Activated T-helper 17 cell treated with anti-CD3 and anti-CD28 coated beads, Interleukin-2, amount 50 U/mL, for 72 hours (primary cell): ENCODE results near the gene USP5. TPM values are rescaled to one million over a fixed set of nuclear protein-coding genes. Genes with fewer than 3 reads are reported as not detected.
A peak's percentile ranks its signal among the peaks of the same experiment; 100 is the strongest.

ENCODE experiments used
- ATAC-seq: fragments of 150-1000 bp; cut with Tn5 transposase; replicated peaks from 2 replicates; pipeline ENCODE4 v1.10.0; 2021; ENCODE audit warnings: mild to moderate bottlenecking, moderate library complexity
- H3K27ac Mint-ChIP-seq: one replicate; pipeline ENCODE4 v1.8.0; 2022; ENCODE audit warnings: mixed read lengths
- H3K27me3 Mint-ChIP-seq: one replicate; pipeline ENCODE4 v1.8.0; 2022; ENCODE audit warnings: mixed read lengths
- H3K36me3 Mint-ChIP-seq: one replicate; pipeline ENCODE4 v1.8.0; 2022; ENCODE audit warnings: low read depth, mild to moderate bottlenecking, mixed read lengths
- H3K4me1 Mint-ChIP-seq: one replicate; pipeline ENCODE4 v1.8.0; 2022; ENCODE audit warnings: mixed read lengths
- H3K4me3 Mint-ChIP-seq: one replicate; pipeline ENCODE4 v1.8.0; 2022; ENCODE audit warnings: mild to moderate bottlenecking, mixed read lengths
- H3K9me3 Mint-ChIP-seq: one replicate; pipeline ENCODE4 v1.8.0; 2022; ENCODE audit warnings: mixed read lengths
- total RNA-seq, 2 donors: library from RNA; stranded (reverse); gene quantifications; one replicate each; pipeline ENCODE4 v1.2.3, GENCODE V29; 2022

Gene USP5
- total RNA-seq, 2 donors from 2014 or later = 83.4 to 149 TPM

DNA sequence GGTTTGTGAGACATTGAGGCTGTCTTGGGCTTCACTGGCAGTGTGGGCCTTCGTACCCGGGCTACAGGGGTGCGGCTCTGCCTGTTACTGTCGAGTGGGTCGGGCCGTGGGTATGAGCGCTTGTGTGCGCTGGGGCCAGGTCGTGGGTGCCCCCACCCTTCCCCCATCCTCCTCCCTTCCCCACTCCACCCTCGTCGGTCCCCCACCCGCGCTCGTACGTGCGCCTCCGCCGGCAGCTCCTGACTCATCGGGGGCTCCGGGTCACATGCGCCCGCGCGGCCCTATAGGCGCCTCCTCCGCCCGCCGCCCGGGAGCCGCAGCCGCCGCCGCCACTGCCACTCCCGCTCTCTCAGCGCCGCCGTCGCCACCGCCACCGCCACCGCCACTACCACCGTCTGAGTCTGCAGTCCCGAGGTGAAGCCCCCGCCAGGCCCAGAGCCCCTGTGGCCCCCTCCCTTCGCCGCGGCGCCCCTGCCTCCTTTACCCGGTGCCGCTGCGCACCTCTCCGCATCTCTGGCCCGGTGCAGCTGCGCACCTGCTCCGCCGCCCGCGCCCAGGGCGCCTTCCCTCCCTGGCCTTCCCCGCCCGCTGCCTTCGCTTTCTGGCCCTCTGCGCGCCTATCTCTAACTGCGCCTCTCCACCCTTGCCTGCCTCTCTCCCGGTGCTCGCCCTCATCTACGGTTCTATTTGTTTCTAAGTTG lies 62.4 kb downstream of the USP5 start, which contains the start of gene ENO2:
ENO2 (plus strand) TSS at position 335 of the 701 bp plus-strand sequence. CDS start 1,253 bp downstream, outside the sequence.
- peak within 1 kb of the TSS; percentile 96 for H3K4me3 Mint-ChIP-seq
- H3K4me1 Mint-ChIP-seq = peaks cover 17% of the 10 kb centered on the region

DNA sequence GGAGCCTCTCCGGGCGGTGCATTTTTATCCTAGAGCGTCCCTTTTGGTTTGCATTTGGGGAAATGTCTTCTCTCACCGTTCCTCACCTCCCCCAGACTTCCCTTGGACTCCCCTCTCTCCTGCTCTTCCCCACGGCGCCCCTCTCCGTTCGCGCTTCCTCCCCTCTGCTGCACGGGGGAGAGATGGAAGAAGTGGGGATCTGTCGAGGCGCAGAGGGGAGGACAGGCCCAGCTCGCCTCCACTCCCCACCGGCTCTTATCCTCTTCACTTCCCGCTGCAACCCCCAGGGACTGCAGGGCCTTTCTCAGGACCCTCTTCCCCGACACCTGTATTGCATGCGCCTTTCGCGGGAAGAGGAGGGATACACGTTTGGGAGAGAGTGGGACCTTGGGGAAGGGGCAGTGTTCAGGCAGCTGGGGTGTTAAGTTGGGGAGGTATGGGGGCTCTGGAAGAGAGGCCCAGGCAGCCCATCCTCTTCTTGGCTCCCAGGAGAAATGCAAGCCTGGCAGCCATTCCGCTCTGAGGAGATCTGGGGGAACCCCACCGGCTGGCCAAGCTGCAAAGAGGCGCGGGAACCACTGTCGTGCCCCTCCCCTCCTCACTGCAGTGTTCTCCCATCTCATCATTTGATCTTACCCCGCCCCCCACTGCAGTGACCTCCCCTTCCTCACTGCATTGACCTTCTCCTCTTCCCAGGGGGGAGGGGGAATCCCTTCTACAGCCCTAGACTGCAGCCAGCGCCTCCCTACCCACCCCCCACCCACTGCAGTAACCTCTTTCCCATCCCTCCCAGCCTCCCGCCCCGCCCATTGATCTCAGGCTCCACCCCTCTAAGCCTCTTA lies 63.2 kb downstream of the USP5 start:
- peak overlapping the region; percentile 96 for H3K4me3 Mint-ChIP-seq
- H3K36me3 Mint-ChIP-seq = peaks cover 59% of the 10 kb centered on the region
- peaks cover 25% of the 10 kb centered on the region for H3K4me1 Mint-ChIP-seq
- H3K9me3 Mint-ChIP-seq = no peaks in the 10 kb centered on the region
- ATAC-seq = no peak
- H3K27me3 Mint-ChIP-seq = no peaks in the 10 kb centered on the region
- peak overlapping the region; percentile 93 for H3K27ac Mint-ChIP-seq

More for the DNA sequence above, 62.4 kb downstream of the USP5 start, which contains the start of gene ENO2:
- H3K36me3 Mint-ChIP-seq = peaks cover 52% of the 10 kb centered on the region
- no peaks in the 10 kb centered on the region for H3K27me3 Mint-ChIP-seq
- H3K9me3 Mint-ChIP-seq = no peaks in the 10 kb centered on the region
- H3K27ac Mint-ChIP-seq = peak within 1 kb of the TSS; percentile 93
- peak; percentile 97 for ATAC-seq

DNA sequence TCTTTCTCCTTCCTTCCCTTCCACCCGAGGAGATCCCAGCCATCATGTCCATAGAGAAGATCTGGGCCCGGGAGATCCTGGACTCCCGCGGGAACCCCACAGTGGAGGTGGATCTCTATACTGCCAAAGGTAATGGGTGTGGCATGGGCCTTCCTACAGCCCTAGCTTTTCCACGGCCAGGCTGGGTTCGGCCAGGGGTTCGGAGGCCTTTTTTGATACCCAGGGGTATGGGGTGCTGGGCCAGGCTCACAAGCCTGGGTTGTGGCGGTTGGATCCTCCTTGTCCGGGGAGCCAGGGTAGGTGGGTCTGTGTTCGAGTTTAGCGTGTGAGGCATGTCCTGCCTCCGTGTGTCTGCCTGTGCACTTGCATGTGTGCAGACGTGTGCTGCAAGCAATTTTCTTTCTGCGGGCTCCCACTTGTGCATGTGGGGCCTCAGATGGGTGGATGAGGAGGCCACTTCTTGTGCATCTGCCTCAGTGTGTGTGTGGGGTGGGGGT lies 63.9 kb downstream of the USP5 start:
- Mint-ChIP-seq H3K4me3 (peak overlapping the region; percentile 96), H3K36me3 (peaks cover 66% of the 10 kb centered on the region), H3K4me1 (peaks cover 25% of the 10 kb centered on the region), H3K27ac (peak overlapping the region; percentile 93), H3K9me3 (no peaks in the 10 kb centered on the region), H3K27me3 (no peaks in the 10 kb centered on the region)
- no peak for ATAC-seq

Other genes with a start within 250 kb of the USP5 start
- gene CHD4, start 244.8 kb upstream of the USP5 start, total RNA-seq = 100 to 1,000 TPM; 267 to 285 TPM
- 1 to 10 TPM; 3.1 to 4.5 TPM for gene LPAR5, start 216.2 kb upstream of the USP5 start, total RNA-seq
- 1 to 10 TPM in 1 of 2 donors, under 1 TPM in 1; 0.78 to 2.6 TPM for gene ACRBP, start 204.7 kb upstream of the USP5 start, total RNA-seq
- 10 to 100 TPM; 13.4 to 25.6 TPM for gene ING4, start 189.0 kb upstream of the USP5 start, total RNA-seq
- 10 to 100 TPM; 80.6 to 88.7 TPM for gene ZNF384, start 162.8 kb upstream of the USP5 start, total RNA-seq
- gene PIANP, start 151.3 kb upstream of the USP5 start, total RNA-seq = 1 to 10 TPM in 1 of 2 donors, under 1 TPM in 1; 0.41 to 1.4 TPM
- 10 to 100 TPM; 36.5 to 38.7 TPM for gene COPS7A, start 128.1 kb upstream of the USP5 start, total RNA-seq
- gene MLF2, start 99.0 kb upstream of the USP5 start, total RNA-seq = 100 to 1,000 TPM; 132 to 279 TPM
- gene PTMS, start 85.8 kb upstream of the USP5 start, total RNA-seq = 100 to 1,000 TPM in 1 of 2 donors, 10 to 100 TPM in 1; 71.3 to 161 TPM
- gene LAG3, start 79.6 kb upstream of the USP5 start, total RNA-seq = 100 to 1,000 TPM in 1 of 2 donors, 10 to 100 TPM in 1; 45.6 to 206 TPM
- gene CD4, start 62.6 kb upstream of the USP5 start, total RNA-seq = 100 to 1,000 TPM; 224 to 261 TPM
- gene GPR162, start 30.3 kb upstream of the USP5 start, total RNA-seq = under 1 TPM; 0.15 to 0.37 TPM
- 1 to 10 TPM in 1 of 2 donors, not detected in 1; 1.1 TPM for gene P3H3, start 23.7 kb upstream of the USP5 start, total RNA-seq
- under 1 TPM in 1 of 2 donors, not detected in 1; 0.66 TPM for gene GNB3, start 11.2 kb upstream of the USP5 start, total RNA-seq
- 100 to 1,000 TPM in 1 of 2 donors, 10 to 100 TPM in 1; 86.9 to 104 TPM for gene CDCA3, start 864 bp upstream of the USP5 start, total RNA-seq
- 1,000 to 10,000 TPM; 1,893 to 2,116 TPM for gene TPI1, start 15.4 kb downstream of the USP5 start, total RNA-seq
- gene SPSB2, start 21.2 kb downstream of the USP5 start, total RNA-seq = 1 to 10 TPM; 2.2 to 2.4 TPM
- gene LRRC23, start 52.7 kb downstream of the USP5 start, total RNA-seq = 1 to 10 TPM; 4.4 to 7.6 TPM
- gene ENO2, start 62.4 kb downstream of the USP5 start, total RNA-seq = 100 to 1,000 TPM; 234 to 858 TPM
- gene ATN1, start 75.8 kb downstream of the USP5 start, total RNA-seq = 10 to 100 TPM; 34.0 to 62.3 TPM
- not detected for gene RNU7-1, start 91.7 kb downstream of the USP5 start, total RNA-seq
- gene C12orf57, start 91.9 kb downstream of the USP5 start, total RNA-seq = 100 to 1,000 TPM; 192 to 307 TPM
- 100 to 1,000 TPM; 134 to 223 TPM for gene PTPN6, start 99.2 kb downstream of the USP5 start, total RNA-seq
- gene PHB2, start 118.5 kb downstream of the USP5 start, total RNA-seq = 100 to 1,000 TPM; 285 to 436 TPM
- gene EMG1, start 118.8 kb downstream of the USP5 start, total RNA-seq = 10 to 100 TPM; 50.9 to 90.5 TPM
- 10 to 100 TPM; 13.2 to 34.8 TPM for gene LPCAT3, start 166.3 kb downstream of the USP5 start, total RNA-seq
- gene C1S, start 208.6 kb downstream of the USP5 start, total RNA-seq = 10 to 100 TPM in 1 of 2 donors, 1 to 10 TPM in 1; 6.9 to 13.1 TPM
- gene C1R, start 240.3 kb downstream of the USP5 start, total RNA-seq = 1 to 10 TPM; 3.2 to 3.3 TPM